Activated CD4-positive, alpha-beta T cell treated with anti-CD3 and anti-CD28 coated beads, Interleukin-2, amount 50 U/mL, for 4 hours (primary cell): ENCODE results near the gene ABCA9.
"Not testable (repeated sequence)": the region's sequence is repeated elsewhere in the genome, so short reads cannot be mapped to it uniquely, and the experiment has no call there.

ENCODE experiments used
- DNase-seq, 2 experiments: peaks; one replicate each; pipeline ENCODE4 v3.0.0-alpha.2; 2020

The ABCA9 gene, protein sequence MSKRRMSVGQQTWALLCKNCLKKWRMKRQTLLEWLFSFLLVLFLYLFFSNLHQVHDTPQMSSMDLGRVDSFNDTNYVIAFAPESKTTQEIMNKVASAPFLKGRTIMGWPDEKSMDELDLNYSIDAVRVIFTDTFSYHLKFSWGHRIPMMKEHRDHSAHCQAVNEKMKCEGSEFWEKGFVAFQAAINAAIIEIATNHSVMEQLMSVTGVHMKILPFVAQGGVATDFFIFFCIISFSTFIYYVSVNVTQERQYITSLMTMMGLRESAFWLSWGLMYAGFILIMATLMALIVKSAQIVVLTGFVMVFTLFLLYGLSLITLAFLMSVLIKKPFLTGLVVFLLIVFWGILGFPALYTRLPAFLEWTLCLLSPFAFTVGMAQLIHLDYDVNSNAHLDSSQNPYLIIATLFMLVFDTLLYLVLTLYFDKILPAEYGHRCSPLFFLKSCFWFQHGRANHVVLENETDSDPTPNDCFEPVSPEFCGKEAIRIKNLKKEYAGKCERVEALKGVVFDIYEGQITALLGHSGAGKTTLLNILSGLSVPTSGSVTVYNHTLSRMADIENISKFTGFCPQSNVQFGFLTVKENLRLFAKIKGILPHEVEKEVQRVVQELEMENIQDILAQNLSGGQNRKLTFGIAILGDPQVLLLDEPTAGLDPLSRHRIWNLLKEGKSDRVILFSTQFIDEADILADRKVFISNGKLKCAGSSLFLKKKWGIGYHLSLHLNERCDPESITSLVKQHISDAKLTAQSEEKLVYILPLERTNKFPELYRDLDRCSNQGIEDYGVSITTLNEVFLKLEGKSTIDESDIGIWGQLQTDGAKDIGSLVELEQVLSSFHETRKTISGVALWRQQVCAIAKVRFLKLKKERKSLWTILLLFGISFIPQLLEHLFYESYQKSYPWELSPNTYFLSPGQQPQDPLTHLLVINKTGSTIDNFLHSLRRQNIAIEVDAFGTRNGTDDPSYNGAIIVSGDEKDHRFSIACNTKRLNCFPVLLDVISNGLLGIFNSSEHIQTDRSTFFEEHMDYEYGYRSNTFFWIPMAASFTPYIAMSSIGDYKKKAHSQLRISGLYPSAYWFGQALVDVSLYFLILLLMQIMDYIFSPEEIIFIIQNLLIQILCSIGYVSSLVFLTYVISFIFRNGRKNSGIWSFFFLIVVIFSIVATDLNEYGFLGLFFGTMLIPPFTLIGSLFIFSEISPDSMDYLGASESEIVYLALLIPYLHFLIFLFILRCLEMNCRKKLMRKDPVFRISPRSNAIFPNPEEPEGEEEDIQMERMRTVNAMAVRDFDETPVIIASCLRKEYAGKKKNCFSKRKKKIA (N-terminal part only)

DNA sequence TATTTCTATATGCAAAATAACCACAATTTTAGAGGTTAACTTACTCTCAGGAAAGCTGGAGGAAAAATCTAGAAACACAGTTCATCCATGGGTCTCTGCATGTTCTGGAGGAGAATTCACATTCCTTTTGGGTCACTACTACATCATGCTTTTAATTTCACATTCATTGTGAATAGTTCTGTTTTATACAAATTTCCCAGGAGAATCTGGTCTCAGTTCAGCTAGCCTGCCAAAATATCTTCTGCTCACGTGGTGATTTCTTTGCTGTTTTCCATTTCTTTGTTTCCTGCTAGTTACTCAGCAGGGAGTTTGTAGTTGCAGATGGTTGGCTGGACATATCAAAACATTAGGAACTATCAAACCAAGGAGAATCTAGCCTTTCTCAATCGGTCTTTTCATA is at the start of gene ABCA9:
Gene ABCA9, minus strand, starts transcription at position 106 of the 400 bp plus-strand sequence. CDS start 9,801 bp downstream, outside the sequence.
- no peak for DNase-seq

- DNase-seq: no peak
Observed at GRCh38 chr17:69105907-69106730, 45.4 kb upstream of the ABCA9 start.

DNA sequence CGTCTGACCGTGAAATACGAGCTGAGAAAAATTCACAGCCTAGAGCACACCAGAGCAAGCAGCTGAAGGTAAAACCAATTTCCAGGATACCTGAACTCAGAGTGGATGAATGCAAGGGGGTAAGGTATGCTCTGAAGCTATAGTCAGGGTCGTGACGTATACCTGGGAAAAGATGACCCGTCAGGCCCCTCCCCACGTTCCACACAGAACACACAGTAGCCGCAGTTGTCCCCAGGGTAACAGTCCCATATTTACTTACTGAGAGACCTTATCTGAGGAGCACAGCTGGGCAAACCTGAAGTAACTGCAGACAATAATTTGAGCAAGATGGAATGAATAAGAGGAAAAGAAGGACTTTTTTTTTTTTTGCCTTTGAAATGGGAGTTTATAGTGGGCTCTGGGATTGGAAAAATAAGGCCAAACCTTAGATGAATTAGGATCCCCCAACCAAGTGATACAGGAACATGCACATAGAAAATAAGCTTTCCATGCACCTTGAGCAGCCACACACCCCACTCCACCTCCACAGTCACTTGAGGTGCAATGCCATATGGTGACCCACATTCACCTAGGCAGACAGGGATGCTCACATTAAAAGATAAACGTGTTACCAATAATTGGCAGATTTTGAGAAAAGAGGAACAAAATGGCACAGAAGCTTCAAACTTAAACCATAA is 43.0 kb upstream of the ABCA9 start:
- no peak for DNase-seq

- DNase-seq: no peak
Observed at GRCh38 chr17:69098625-69099024, 37.9 kb upstream of the ABCA9 start.

DNA sequence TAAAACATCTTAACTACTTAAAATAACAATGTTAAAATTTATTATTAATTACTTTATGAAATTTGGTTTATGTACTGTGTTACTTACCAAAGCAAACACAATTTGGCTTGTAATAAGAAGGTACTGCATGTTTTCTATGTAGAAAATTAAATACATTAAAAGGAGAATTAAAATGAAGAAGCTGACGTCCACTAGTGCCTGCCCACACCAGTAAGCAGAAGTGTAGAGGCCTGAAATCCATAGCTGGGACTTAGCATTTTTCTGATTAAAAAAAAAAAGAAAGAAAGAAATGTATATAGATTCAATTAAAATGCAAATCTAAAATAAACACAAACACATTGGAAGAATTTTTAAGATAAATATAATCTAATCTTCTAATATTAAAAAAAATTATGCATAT is 35.8 kb upstream of the ABCA9 start:
- no peak for DNase-seq

GRCh38 chr17:69093995-69094394 is 33.3 kb upstream of the ABCA9 start:
- no peak for DNase-seq

DNA sequence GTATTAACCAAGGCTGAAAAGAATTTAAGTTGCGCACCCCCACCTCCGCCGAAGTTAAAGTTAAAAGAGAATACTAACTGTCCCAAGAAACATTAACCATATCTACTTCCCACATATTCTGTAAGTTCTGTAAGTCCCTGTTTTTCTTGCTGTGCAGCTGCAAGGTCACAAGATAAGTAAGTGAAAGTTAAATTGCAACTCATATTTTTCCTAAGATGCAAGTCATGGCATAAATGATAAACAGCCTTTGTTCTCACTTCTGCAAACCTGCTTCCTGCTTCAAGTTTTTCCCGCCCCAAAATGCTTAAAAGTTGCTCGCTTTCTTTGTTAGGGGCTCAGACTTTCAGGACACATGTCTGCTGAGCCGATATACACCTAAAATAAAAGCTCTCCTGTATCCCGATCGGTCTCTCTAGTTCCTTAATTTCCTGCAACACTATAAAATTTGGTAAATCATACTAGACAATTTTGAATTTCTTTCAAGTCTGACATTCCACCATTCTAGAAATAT is 32.6 kb upstream of the ABCA9 start:
- DNase-seq: no peak

GRCh38 chr17:69090365-69090764 is 29.6 kb upstream of the ABCA9 start:
- no peak for DNase-seq

GRCh38 chr17:69088643-69089200 is 28.0 kb upstream of the ABCA9 start:
- no peak for DNase-seq

GRCh38 chr17:69086641-69087040 is 25.9 kb upstream of the ABCA9 start:
- no peak for DNase-seq

- no peak for DNase-seq
Observed at GRCh38 chr17:69084911-69085310, 24.2 kb upstream of the ABCA9 start.

DNA sequence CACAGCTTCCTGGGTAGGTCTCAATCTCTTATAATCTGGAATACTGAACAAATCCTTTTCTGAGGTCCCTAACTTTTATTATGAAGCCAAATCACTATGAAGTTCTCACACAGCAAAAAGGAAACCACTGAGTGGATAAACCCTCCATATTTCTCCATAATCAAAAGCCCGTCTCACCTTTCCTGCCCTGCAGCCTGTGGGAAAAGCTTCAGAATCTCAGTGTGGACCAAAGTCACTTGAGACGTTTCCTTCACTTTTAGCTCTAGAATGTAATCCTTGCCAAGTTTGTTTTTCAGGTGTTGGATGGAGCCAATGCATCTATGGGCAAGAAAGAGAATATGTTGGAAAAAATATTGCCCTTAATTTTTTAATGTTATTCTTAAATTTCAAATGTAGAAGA is 22.0 kb upstream of the ABCA9 start:
- DNase-seq: no peak

GRCh38 chr17:69078864-69079263 is 18.1 kb upstream of the ABCA9 start:
- DNase-seq: no peak

GRCh38 chr17:69075823-69076222 is 15.1 kb upstream of the ABCA9 start:
- DNase-seq: no peak

GRCh38 chr17:69073392-69073791 is 12.7 kb upstream of the ABCA9 start:
- DNase-seq: not testable (repeated sequence)

DNA sequence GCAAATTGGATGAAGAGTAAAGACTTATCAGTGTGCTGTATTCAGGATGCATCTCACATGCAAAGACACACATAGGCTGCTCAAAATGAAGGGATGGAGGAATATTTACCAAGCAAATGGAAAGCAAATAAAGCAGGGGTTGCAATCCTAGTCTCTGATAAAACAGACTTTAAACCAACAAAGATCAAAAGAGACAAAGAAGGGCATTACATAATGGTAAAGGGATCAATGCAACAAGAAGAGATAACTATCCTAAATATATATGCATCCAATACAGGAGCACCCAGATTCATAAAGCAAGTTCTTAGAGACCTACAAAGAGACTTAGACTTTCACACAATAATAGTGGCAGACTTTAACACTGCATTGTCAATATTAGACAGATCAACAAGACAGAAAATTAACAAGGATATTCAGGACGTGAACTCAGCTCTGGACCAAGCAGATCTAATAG is 12.1 kb upstream of the ABCA9 start:
- DNase-seq: not testable (repeated sequence)

DNA sequence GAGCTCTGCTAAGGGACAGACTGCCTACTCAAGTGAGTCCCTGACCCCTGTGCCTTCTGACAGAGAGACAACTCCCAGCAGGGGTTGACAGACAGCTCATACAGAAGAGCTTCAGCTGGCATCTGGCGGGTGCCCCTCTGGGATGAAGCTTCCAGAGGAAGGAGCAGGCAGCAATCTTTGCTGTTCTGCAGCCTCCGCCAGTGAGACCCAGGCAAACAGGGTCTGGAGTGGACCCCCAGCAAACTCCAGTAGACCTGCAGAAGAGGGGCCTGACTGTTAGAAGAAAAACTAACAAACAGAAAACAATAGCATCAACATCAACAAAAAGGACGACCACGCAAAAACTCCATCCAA is 10.5 kb upstream of the ABCA9 start:
- not testable (repeated sequence) for DNase-seq

- not testable (repeated sequence) for DNase-seq
Observed at GRCh38 chr17:69070378-69071232, 9.9 kb upstream of the ABCA9 start.

GRCh38 chr17:69069226-69069750 is 8.6 kb upstream of the ABCA9 start:
- DNase-seq: no peak
